Mesendoderm (in vitro differentiated cells): ENCODE measurements around the gene BPI. TPM values are rescaled to one million over a fixed set of nuclear protein-coding genes. Genes with fewer than 3 reads are reported as not detected.
"Not testable (repeated sequence)": the region's sequence is repeated elsewhere in the genome, so short reads cannot be mapped to it uniquely, and the experiment has no call there.

Source experiments
- DNase-seq: peaks from one replicate; pipeline ENCODE4 v3.0.0; 2013
- H2AK5ac ChIP-seq: 2 replicates; pipeline ENCODE4 v1.6.1; 2013; ENCODE audit warnings: low read length, inconsistent platforms
- H2BK120ac ChIP-seq: 2 replicates; pipeline ENCODE4 v1.6.1; 2013; ENCODE audit warnings: low read depth, mild to moderate bottlenecking, low read length, moderate library complexity, mixed read lengths
- H2BK15ac ChIP-seq: replicated peaks from 2 replicates; pipeline ENCODE4 v1.6.1; 2013; ENCODE audit warnings: low read depth, mild to moderate bottlenecking, moderate library complexity
- H2BK5ac ChIP-seq: 2 replicates; pipeline ENCODE4 v1.6.1; 2013; ENCODE audit warnings: low read length, inconsistent platforms
- H3K18ac ChIP-seq: 2 replicates; pipeline ENCODE4 v1.6.1; 2013; ENCODE audit warnings: mild to moderate bottlenecking, low read length, mixed read lengths
- H3K23ac ChIP-seq: one replicate; pipeline ENCODE4 v1.6.1; 2013; ENCODE audit warnings: low read length
- H3K27ac ChIP-seq: 2 replicates; pipeline ENCODE4 v1.5.1; 2013; ENCODE audit warnings: low read depth, mild to moderate bottlenecking, inconsistent platforms, low read length, moderate library complexity
- H3K27me3 ChIP-seq: 2 replicates; pipeline ENCODE4 v1.6.1; 2013; ENCODE audit warnings: low read length, control low read depth, mild to moderate bottlenecking, inconsistent platforms; ENCODE audit not compliant: insufficient read depth, poor library complexity
- H3K36me3 ChIP-seq: 2 replicates; pipeline ENCODE4 v1.6.1; 2013; ENCODE audit warnings: low read length, inconsistent platforms; ENCODE audit not compliant: control insufficient read depth, insufficient read depth
- H3K4ac ChIP-seq: one replicate; pipeline ENCODE4 v1.6.1; 2013; ENCODE audit warnings: low read depth, mild to moderate bottlenecking, low read length, moderate library complexity
- H3K4me1 ChIP-seq: 2 replicates; pipeline ENCODE4 v1.6.1; 2013; ENCODE audit warnings: low read depth, low read length, inconsistent platforms; ENCODE audit not compliant: control insufficient read depth
- H3K4me2 ChIP-seq: 2 replicates; pipeline ENCODE4 v1.6.1; 2013; ENCODE audit warnings: low read length
- H3K4me3 ChIP-seq: 2 replicates; pipeline ENCODE4 v1.5.1; 2013; ENCODE audit warnings: mild to moderate bottlenecking, low read length
- H3K56ac ChIP-seq: one replicate; pipeline ENCODE4 v1.6.1; 2013; ENCODE audit warnings: low read length
- H3K79me1 ChIP-seq: 2 replicates; pipeline ENCODE4 v1.6.1; 2013; ENCODE audit warnings: low read length, inconsistent platforms
- H3K79me2 ChIP-seq: 2 replicates; pipeline ENCODE4 v1.6.1; 2013; ENCODE audit warnings: mild to moderate bottlenecking, low read length; ENCODE audit not compliant: control insufficient read depth, insufficient read depth
- H3K9ac ChIP-seq: 2 replicates; pipeline ENCODE4 v1.6.1; 2013; ENCODE audit warnings: low read length, inconsistent platforms
- H4K5ac ChIP-seq: one replicate; pipeline ENCODE4 v1.6.1; 2013; ENCODE audit warnings: low read length
- H4K8ac ChIP-seq: one replicate; pipeline ENCODE4 v1.6.1; 2013; ENCODE audit warnings: low read depth, mild to moderate bottlenecking, control low read depth, low read length, moderate library complexity
- WGBS: extraction: QIAGEN DNeasy Blood & Tissue Kit; methylation state at CpG from one replicate; pipeline ENCODE4 v1.1.7; 2013; ENCODE audit warnings: low lambda C conversion rate, missing lambda C conversion rate; ENCODE audit not compliant: insufficient coverage; ENCODE audit errors: extremely low coverage; 5-methylcytosine and 5-hydroxymethylcytosine counted together
- polyA plus RNA-seq, 2 experiments: library from polyadenylated mRNA; stranded (reverse); fragments of 200-250 nt; gene quantifications; one replicate each; pipeline ENCODE4 v1.2.3, GENCODE V29; 2013

BPI gene
- polyA plus RNA-seq (2013, experiment 1 of 2) = not detected
- not detected for polyA plus RNA-seq (2013, experiment 2 of 2)

DNA sequence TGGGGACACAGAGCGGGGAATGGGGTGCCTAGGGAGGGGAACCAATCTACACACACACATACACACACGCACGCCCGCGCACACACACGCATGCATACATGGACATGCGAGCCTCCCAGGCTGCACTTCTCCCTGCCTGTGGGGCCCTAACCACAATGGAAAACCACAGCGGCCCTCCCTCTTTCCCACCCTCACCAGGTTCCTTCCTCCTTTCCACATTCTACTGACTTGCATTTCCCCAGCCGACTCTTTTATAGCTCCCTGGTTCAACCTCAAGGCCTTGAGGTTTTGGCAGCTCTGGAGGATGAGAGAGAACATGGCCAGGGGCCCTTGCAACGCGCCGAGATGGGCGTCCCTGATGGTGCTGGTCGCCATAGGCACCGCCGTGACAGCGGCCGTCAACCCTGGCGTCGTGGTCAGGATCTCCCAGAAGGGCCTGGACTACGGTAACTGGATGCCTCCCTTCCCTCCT lies at the start of gene BPI:
TSS of gene BPI (plus strand) at position 249 of the 472 bp plus-strand sequence. CDS start at position 317, 68 bp downstream.
- no peaks in the 10 kb centered on the region for H3K27me3 ChIP-seq
- H3K4me2 ChIP-seq = no peak within 1 kb of the TSS
- H2BK15ac ChIP-seq = no peak within 1 kb of the TSS
- H3K56ac ChIP-seq = no peak within 1 kb of the TSS
- H2AK5ac ChIP-seq = no peak within 1 kb of the TSS
- peaks cover 2% of the 10 kb centered on the region for H3K4me1 ChIP-seq
- no peak within 1 kb of the TSS for H4K5ac ChIP-seq
- H3K9ac ChIP-seq = no peak within 1 kb of the TSS
- H3K79me1 ChIP-seq = no peaks in the 10 kb centered on the region
- H3K23ac ChIP-seq = no peak within 1 kb of the TSS
- no peaks in the 10 kb centered on the region for H3K79me2 ChIP-seq
- H3K18ac ChIP-seq = no peak within 1 kb of the TSS
- H4K8ac ChIP-seq = no peak within 1 kb of the TSS
- no peak within 1 kb of the TSS for H3K4ac ChIP-seq
- H3K27ac ChIP-seq = no peak within 1 kb of the TSS
- H2BK5ac ChIP-seq = no peak within 1 kb of the TSS
- no peak within 1 kb of the TSS for H3K4me3 ChIP-seq
- no peak within 1 kb of the TSS for H2BK120ac ChIP-seq
- WGBS = no CpG with 5 or more reads among the region's 21 CpGs
- no peaks in the 10 kb centered on the region for H3K36me3 ChIP-seq
- no peak for DNase-seq

DNA sequence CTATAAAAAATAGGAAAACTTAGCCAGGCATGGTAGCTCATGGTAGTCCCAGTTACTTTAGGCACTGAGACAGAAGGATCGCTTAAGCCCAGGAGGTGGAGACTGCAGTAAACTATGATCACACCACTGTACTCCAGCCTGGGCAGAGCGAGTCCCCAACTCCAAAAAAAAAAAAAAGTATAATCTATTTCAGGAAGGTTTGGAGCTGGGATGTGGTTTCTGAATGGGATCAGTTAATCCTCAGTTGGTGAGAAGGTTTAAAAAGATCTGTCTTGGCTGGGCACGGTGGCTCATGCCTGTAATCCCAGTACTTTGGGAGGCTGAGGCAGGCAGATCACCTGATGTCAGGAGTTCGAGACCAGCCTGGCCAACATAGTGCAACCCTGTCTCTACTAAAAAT lies 49.3 kb upstream of the BPI start:
- H2AK5ac ChIP-seq, H3K9ac ChIP-seq, H3K36me3 ChIP-seq, H3K56ac ChIP-seq, H3K4me1 ChIP-seq, H3K23ac ChIP-seq, H4K8ac ChIP-seq, H3K18ac ChIP-seq, H4K5ac ChIP-seq, H2BK15ac ChIP-seq, H2BK5ac ChIP-seq, H3K27me3 ChIP-seq, H3K79me2 ChIP-seq, H3K79me1 ChIP-seq, H2BK120ac ChIP-seq, H3K4me2 ChIP-seq, H3K4ac ChIP-seq, H3K4me3 ChIP-seq, H3K27ac ChIP-seq, DNase-seq: not testable (repeated sequence)
- no CpG with 5 or more reads among the region's 4 CpGs for WGBS

DNA sequence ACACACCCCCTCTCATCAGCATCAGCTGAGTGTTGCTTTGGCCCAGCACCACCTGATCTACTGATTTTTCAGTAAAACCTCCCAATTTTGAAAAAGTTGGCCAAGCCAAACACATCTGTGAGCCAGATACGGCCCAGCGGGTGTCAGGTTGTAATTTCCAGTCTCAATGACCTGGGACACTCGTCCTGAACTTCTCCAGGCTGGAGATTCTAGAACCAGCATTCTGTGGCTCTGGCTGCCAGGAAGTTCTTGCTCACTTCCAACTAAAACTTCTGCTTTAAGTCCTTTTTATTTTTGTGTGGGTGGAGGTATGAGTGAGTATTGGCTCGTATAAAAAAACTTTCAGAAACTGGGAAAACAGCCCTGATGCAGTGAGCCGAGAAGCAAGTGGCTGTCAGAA lies 48.6 kb upstream of the BPI start:
- Histone ChIP-seq H3K4me3 (no peak overlapping the region), H4K5ac (no peak overlapping the region), H3K4me2 (no peak overlapping the region), H3K36me3 (no peaks in the 10 kb centered on the region), H2BK120ac (no peak overlapping the region), H2BK15ac (no peak overlapping the region), H3K27me3 (no peaks in the 10 kb centered on the region), H3K56ac (no peak overlapping the region), H3K9ac (no peak overlapping the region), H2BK5ac (no peak overlapping the region), H3K79me1 (no peaks in the 10 kb centered on the region), H3K79me2 (no peaks in the 10 kb centered on the region), H3K27ac (no peak overlapping the region), H3K4me1 (peaks cover 2% of the 10 kb centered on the region), H3K4ac (no peak overlapping the region), H3K18ac (no peak overlapping the region), H2AK5ac (no peak overlapping the region), H4K8ac (no peak overlapping the region), H3K23ac (no peak overlapping the region)
- no peak for DNase-seq
- WGBS = no CpG with 5 or more reads among the region's 5 CpGs

DNA sequence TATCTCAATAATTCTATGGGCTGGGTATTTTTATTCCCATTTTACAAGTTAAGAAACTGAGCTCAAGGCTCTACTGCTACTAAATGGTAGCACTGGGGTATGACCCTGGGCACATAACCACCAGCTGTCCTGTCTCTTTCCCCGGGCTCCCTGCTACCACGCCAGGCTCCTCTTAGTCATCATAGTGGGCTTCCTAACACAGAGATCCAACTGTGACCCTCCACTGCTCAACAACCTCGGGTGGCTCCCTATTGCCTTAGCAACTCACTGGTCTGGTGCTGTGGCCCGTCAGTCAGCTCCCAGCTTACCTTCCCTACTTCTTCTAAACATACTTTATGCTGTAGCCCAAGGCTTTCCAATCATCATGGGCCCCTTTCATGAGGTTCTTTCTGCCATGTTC lies 47.9 kb upstream of the BPI start:
- Histone ChIP-seq H3K4me2 (no peak overlapping the region), H3K79me1 (no peaks in the 10 kb centered on the region), H3K23ac (no peak overlapping the region), H2AK5ac (no peak overlapping the region), H3K79me2 (no peaks in the 10 kb centered on the region), H3K36me3 (no peaks in the 10 kb centered on the region), H4K8ac (no peak overlapping the region), H3K9ac (no peak overlapping the region), H3K27me3 (no peaks in the 10 kb centered on the region), H2BK120ac (no peak overlapping the region), H4K5ac (no peak overlapping the region), H3K4me3 (no peak overlapping the region), H3K56ac (no peak overlapping the region), H3K27ac (no peak overlapping the region), H2BK15ac (no peak overlapping the region), H3K18ac (no peak overlapping the region), H3K4ac (no peak overlapping the region), H3K4me1 (peaks cover 2% of the 10 kb centered on the region), H2BK5ac (no peak overlapping the region)
- WGBS = no CpG with 5 or more reads among the region's 4 CpGs
- no peak for DNase-seq

DNA sequence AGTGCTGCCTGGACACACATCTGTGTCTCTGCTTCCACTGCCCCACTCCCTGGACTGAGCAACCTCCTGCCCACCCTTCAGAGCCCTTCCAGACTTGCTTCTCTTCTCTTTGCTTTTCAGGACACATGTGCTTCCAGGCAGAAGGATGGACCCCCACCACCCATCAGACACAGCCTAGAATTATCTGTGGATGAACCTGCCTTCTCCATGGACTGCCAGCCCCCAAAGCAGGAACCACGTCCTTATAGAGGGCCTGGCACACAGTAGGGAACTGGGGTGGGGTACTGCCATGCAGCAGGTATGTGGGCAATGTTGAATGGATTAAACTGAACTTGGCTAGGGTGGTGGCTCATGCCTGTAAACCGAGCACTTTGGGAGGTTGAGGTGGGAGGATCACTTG lies 47.0 kb upstream of the BPI start:
- no CpG with 5 or more reads among the region's 2 CpGs for WGBS
- Histone ChIP-seq H3K27ac (no peak overlapping the region), H3K4me2 (no peak overlapping the region), H3K4me3 (no peak overlapping the region), H3K79me1 (no peaks in the 10 kb centered on the region), H4K5ac (no peak overlapping the region), H3K9ac (no peak overlapping the region), H3K27me3 (no peaks in the 10 kb centered on the region), H2BK5ac (no peak overlapping the region), H3K23ac (no peak overlapping the region), H2BK120ac (no peak overlapping the region), H3K18ac (no peak overlapping the region), H2AK5ac (no peak overlapping the region), H3K4ac (no peak overlapping the region), H3K36me3 (no peaks in the 10 kb centered on the region), H3K79me2 (no peaks in the 10 kb centered on the region), H3K56ac (no peak overlapping the region), H4K8ac (no peak overlapping the region), H3K4me1 (peaks cover 2% of the 10 kb centered on the region), H2BK15ac (no peak overlapping the region)
- no peak for DNase-seq

DNA sequence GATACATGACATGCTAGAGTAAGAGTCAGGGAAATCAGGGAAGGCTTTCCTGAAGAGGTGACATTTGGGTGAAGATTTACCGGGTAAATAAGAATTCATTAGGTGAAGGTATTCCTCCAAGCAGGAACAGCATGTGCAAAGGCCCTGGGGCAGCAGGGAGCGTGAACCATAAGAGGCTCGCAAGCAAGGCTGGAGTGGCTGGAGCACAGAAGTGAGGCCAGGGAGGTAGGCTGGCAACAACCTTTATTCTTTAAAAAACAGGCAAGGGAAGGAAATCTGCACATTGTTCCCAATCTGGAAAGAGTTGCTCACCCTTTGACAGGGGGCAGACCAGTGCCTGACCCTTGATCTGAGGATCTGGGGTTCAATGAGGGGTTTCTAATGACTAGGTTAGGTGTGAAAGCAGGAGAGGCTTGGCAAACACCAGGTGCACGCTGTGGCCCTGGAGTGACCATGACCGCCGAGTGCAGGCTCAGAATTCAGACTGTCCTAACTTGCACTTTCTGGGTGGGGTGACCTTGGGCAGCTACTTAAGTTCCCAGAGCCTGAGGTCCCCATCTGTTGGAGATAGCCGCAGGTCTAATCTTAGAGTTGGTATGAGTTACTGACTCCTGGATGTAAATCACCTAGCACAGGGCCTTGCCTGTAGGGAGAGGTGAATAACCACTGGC lies 45.3 kb upstream of the BPI start:
- Histone ChIP-seq H3K36me3 (no peaks in the 10 kb centered on the region), H3K56ac (no peak overlapping the region), H2AK5ac (no peak overlapping the region), H3K4me2 (no peak overlapping the region), H3K23ac (no peak overlapping the region), H3K79me2 (no peaks in the 10 kb centered on the region), H3K79me1 (no peaks in the 10 kb centered on the region), H3K18ac (no peak overlapping the region), H2BK5ac (no peak overlapping the region), H3K4me1 (no peaks in the 10 kb centered on the region), H3K4me3 (no peak overlapping the region), H4K8ac (no peak overlapping the region), H2BK15ac (no peak overlapping the region), H3K27ac (no peak overlapping the region), H3K4ac (no peak overlapping the region), H3K9ac (no peak overlapping the region), H2BK120ac (no peak overlapping the region), H3K27me3 (no peaks in the 10 kb centered on the region), H4K5ac (no peak overlapping the region)
- no peak for DNase-seq
- WGBS = no CpG with 5 or more reads among the region's 7 CpGs
